Measurements from ENCODE around the gene CEP170.
"Not testable (repeated sequence)": the region's sequence is repeated elsewhere in the genome, so short reads cannot be mapped to it uniquely, and the experiment has no call there.

DNA sequence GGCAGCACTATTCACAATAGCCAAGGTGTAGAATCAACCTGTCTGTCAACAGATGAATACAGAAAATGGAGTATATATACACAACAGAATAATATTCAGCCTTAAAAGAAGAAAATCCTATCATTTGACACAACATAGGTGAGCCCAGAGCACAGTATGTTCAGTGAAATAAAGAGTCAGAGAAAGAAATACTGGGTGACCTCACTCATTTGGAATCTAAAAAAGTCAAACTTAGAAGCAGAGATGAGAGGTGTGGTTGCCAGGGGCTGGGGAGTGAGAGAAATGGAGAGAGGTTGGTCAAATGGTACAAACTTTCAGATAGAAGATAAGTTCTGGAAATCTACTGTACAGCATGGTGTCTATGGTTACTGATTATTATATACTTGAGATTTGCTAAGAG, 150.0 kb downstream of the CEP170 start:
- TF ChIP-seq, protein P1, sequence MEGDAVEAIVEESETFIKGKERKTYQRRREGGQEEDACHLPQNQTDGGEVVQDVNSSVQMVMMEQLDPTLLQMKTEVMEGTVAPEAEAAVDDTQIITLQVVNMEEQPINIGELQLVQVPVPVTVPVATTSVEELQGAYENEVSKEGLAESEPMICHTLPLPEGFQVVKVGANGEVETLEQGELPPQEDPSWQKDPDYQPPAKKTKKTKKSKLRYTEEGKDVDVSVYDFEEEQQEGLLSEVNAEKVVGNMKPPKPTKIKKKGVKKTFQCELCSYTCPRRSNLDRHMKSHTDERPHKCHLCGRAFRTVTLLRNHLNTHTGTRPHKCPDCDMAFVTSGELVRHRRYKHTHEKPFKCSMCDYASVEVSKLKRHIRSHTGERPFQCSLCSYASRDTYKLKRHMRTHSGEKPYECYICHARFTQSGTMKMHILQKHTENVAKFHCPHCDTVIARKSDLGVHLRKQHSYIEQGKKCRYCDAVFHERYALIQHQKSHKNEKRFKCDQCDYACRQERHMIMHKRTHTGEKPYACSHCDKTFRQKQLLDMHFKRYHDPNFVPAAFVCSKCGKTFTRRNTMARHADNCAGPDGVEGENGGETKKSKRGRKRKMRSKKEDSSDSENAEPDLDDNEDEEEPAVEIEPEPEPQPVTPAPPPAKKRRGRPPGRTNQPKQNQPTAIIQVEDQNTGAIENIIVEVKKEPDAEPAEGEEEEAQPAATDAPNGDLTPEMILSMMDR (IDR thresholded peaks at IDR 0.05; ENCODE audit: low read length): not testable (repeated sequence)
- not testable (repeated sequence) for TF ChIP-seq EZH2phosphoT487 (IDR thresholded peaks at IDR 0.05; ENCODE audit: low read length)
